Natural killer cell (primary cell): ENCODE data around the gene ABO. TPM values are rescaled to one million over a fixed set of nuclear protein-coding genes. Genes with fewer than 3 reads are reported as not detected.
"Not testable (repeated sequence)": the region's sequence is repeated elsewhere in the genome, so short reads cannot be mapped to it uniquely, and the experiment has no call there.

Experiments
- ATAC-seq, 3 donors: fragments of 150-1000 bp in 2 of 3; fragments of 200-7000 bp in 1 of 3; cut with Tn5 transposase; 1 replicate in 1 of 3; 2 replicates in 2 of 3; pipeline ENCODE4 v1.10.0; 2021; ENCODE audit warnings: mild to moderate bottlenecking in 2 of 3, moderate library complexity in 2 of 3
- DNase-seq, 2 donors: peaks; one replicate each; pipeline versions ENCODE4 v3.0.0 to v3.0.0-alpha.2; 2013 to 2021; ENCODE audit warnings: mixed read lengths in 1 of 2
- H3K27ac ChIP-seq: one replicate; pipeline ENCODE4 v1.5.1; 2013; ENCODE audit warnings: mild to moderate bottlenecking, low read length
- H3K27me3 ChIP-seq: one replicate; pipeline ENCODE4 v1.6.1; 2013; ENCODE audit warnings: low read length; ENCODE audit not compliant: control insufficient read depth, insufficient read depth
- H3K36me3 ChIP-seq: one replicate; pipeline ENCODE4 v1.6.1; 2013; ENCODE audit warnings: low read length; ENCODE audit not compliant: control insufficient read depth, insufficient read depth
- H3K4me1 ChIP-seq: one replicate; pipeline ENCODE4 v1.6.1; 2013; ENCODE audit warnings: low read length; ENCODE audit not compliant: control insufficient read depth, insufficient read depth
- H3K4me3 ChIP-seq: one replicate; pipeline ENCODE4 v1.5.1; 2013; ENCODE audit warnings: low read length
- H3K9me3 ChIP-seq: one replicate; pipeline ENCODE4 v1.6.1; 2013; ENCODE audit warnings: low read length; ENCODE audit not compliant: control insufficient read depth, insufficient read depth
- H3K27ac Mint-ChIP-seq, 2 donors: one replicate each; pipeline ENCODE4 v1.8.0; 2022; ENCODE audit warnings: mild to moderate bottlenecking in 2 of 2, mixed read lengths in 2 of 2, moderate library complexity in 1 of 2
- H3K27me3 Mint-ChIP-seq, 2 donors: one replicate each; pipeline ENCODE4 v1.8.0; 2022; ENCODE audit warnings: low read depth in 2 of 2, mixed read lengths in 2 of 2
- H3K36me3 Mint-ChIP-seq: one replicate; pipeline ENCODE4 v1.8.0; 2022; ENCODE audit warnings: mixed read lengths
- H3K4me1 Mint-ChIP-seq, 2 donors: one replicate each; pipeline ENCODE4 v1.8.0; 2022; ENCODE audit warnings: mixed read lengths in 2 of 2
- H3K4me3 Mint-ChIP-seq: one replicate; pipeline ENCODE4 v1.8.0; 2022; ENCODE audit warnings: mild to moderate bottlenecking, moderate library complexity, mixed read lengths
- H3K9me3 Mint-ChIP-seq, 2 donors: one replicate each; pipeline ENCODE4 v1.8.0; 2022; ENCODE audit warnings: mixed read lengths in 2 of 2
- WGBS: methylation state at CpG from one replicate; pipeline ENCODE4 v1.1.7; 2013; ENCODE audit warnings: missing lambda C conversion rate; ENCODE audit not compliant: insufficient coverage; 5-methylcytosine and 5-hydroxymethylcytosine counted together
- intact Hi-C: fragments of 100-400 bp; cut with micrococcal nuclease; formaldehyde crosslinking; loops from one replicate; pipeline ENCODE4 v1.14.2; 2022
- total RNA-seq, 4 donors: library from RNA; stranded (reverse); fragments of 120-200 nt in 1 of 4; gene quantifications; one replicate each; pipeline versions ENCODE4 v1.2.3 to v1.2.4, GENCODE V29; 2013 to 2022
- TF ChIP-seq, protein P1 (sequence below): fragments of 200-600 bp; IDR thresholded peaks from one replicate; pipeline ENCODE4 v1.8.0; 2022; ENCODE audit warnings: antibody characterized with exemption

Gene ABO
- total RNA-seq, 3 donors from 2014 or later (not counting 1 experiment from before 2014, with no cell fraction given), result 0.20 to 4.2 (median 0.56) TPM

DNA sequence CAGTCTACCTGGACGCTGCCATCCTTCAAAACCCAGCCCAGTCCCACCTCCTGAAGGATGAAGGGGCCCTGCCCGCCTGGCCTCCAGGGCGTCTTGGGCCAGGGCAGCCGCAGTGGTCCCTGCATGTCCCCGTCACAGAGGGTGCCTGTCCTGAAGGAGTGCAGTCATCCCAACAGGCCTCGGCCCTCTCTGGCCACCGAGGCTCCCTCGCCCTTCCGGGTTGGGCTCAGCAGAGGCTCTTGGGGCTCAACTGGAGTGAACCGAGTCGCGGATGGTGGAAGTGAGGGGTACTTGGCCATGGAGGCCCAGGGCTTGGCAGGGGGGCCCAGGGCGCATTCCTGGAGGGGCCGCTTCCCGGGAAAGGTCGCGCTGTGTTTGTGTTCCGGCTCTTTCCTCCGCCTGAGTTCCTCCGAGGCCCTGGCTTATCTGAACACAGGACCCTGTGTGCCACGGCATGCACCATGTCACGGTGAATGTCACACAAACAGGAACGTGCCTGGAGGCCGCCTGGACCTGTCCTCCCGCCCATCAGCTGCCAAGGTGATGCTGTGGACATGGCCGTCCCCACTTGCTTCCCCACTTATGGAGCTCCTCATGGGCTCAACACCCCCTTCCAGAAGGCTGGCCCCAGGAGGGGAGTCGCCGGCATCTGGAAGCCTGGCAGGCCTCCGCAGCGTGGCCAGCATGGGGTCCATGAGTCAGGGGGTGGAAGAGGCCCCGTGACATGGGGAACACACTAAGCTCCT lies 40.3 kb downstream of the ABO start:
- Mint-ChIP-seq H3K27me3 (peaks cover 0 to 14% of the 10 kb centered on the region in 2 donors), H3K27ac (no peak overlapping the region), H3K9me3 (no peaks in the 10 kb centered on the region), H3K4me3 (no peak overlapping the region), H3K4me1 (peaks cover 5 to 6% of the 10 kb centered on the region in 2 donors), H3K36me3 (no peaks in the 10 kb centered on the region)
- Histone ChIP-seq H3K27me3 (peaks cover 4% of the 10 kb centered on the region), H3K4me1 (peaks cover 13% of the 10 kb centered on the region), H3K27ac (no peak overlapping the region), H3K4me3 (no peak overlapping the region), H3K9me3 (no peaks in the 10 kb centered on the region), H3K36me3 (no peaks in the 10 kb centered on the region)
- WGBS, result 93% methylated on average over 31 of the region's 31 CpGs
- intact Hi-C loops, result no loop called here
- ATAC-seq (no peak), DNase-seq (no peak)
- TF ChIP-seq, protein P1, sequence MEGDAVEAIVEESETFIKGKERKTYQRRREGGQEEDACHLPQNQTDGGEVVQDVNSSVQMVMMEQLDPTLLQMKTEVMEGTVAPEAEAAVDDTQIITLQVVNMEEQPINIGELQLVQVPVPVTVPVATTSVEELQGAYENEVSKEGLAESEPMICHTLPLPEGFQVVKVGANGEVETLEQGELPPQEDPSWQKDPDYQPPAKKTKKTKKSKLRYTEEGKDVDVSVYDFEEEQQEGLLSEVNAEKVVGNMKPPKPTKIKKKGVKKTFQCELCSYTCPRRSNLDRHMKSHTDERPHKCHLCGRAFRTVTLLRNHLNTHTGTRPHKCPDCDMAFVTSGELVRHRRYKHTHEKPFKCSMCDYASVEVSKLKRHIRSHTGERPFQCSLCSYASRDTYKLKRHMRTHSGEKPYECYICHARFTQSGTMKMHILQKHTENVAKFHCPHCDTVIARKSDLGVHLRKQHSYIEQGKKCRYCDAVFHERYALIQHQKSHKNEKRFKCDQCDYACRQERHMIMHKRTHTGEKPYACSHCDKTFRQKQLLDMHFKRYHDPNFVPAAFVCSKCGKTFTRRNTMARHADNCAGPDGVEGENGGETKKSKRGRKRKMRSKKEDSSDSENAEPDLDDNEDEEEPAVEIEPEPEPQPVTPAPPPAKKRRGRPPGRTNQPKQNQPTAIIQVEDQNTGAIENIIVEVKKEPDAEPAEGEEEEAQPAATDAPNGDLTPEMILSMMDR, result no peak

DNA sequence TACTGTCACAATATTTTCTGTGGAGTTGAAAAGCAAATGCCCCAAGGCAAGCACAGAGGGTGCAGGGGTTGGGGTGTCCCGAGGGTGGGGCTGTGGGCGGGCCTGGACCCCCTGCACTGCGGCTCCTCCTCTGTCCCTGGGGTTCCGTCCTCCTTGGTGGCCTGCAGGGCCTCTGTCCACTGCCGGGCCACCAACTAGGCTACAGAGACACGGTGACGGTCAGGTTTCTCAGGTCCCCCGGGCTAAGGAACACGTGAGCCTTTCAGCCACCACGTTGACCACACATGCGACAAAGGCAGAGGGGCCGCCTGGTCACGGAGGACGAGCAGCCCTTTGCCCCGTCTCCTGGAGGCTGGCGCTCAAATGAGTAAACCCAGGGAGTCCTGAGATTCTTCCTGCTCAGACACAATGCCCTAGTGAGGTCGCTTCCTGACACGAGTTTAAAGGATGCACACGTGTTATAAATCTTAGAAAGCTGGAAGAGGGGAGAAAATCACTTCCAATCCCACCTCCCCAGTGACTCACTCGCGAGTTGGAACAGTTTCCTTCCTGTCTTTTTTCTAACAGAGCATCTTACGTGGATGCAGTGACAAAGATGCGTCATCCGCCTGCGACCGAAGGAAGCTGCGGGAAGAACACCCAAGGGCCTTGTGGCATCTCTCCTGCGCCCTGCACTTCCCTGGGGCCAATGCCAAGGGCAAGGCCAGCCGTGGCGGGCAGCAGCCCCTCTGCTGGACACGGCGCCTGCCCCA lies 41.1 kb downstream of the ABO start:
- Mint-ChIP-seq H3K4me3 (no peak overlapping the region), H3K27me3 (peaks cover 0 to 11% of the 10 kb centered on the region in 2 donors), H3K9me3 (no peaks in the 10 kb centered on the region), H3K27ac (no peak overlapping the region), H3K36me3 (no peaks in the 10 kb centered on the region), H3K4me1 (peaks cover 0 to 1% of the 10 kb centered on the region in 2 donors)
- Histone ChIP-seq H3K27ac (no peak overlapping the region), H3K27me3 (peaks cover 1% of the 10 kb centered on the region), H3K4me3 (no peak overlapping the region), H3K36me3 (no peaks in the 10 kb centered on the region), H3K9me3 (no peaks in the 10 kb centered on the region), H3K4me1 (peaks cover 8% of the 10 kb centered on the region)
- 89% methylated on average over 32 of the region's 32 CpGs for WGBS
- TF ChIP-seq, protein P1, result no peak
- ATAC-seq, result no peak
- no peak for DNase-seq
- intact Hi-C loops, result no loop called here

DNA sequence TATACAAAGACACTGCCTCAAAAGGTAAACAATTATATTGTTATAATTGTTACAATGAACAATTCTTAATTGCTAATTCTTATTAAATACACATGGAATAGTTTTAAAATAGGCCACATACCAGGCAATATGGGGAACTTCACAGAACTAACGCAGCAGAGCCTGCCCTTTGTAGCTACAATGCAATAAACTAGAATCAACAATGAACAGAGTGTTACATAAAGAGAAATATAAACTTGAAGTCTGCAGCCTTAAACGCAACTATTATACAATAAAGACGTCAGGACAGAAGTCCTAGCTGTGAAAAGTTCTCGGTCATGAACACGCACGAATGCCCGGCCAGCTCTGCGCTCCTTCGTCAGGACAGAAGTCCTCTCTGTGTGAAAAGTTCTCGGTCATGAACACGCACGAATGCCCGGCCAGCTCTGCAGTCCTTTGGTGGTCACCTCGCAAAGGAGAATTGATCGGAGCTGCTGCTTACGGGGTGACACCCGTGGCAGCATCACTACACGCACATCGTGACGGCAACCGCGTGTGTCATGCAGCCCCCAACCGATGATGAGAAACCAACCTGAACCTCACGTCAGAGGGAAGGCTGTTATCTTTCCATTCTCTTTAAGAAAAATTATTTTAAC lies 43.0 kb downstream of the ABO start:
- H3K4me3 ChIP-seq, H3K4me1 Mint-ChIP-seq, H3K36me3 Mint-ChIP-seq, intact Hi-C loops, H3K27ac Mint-ChIP-seq, H3K27me3 Mint-ChIP-seq, H3K4me1 ChIP-seq, H3K27ac ChIP-seq, H3K9me3 ChIP-seq, H3K4me3 Mint-ChIP-seq, H3K9me3 Mint-ChIP-seq, H3K36me3 ChIP-seq, H3K27me3 ChIP-seq, DNase-seq, ATAC-seq: not testable (repeated sequence)
- WGBS, result 93% methylated on average over 24 of the region's 24 CpGs

DNA sequence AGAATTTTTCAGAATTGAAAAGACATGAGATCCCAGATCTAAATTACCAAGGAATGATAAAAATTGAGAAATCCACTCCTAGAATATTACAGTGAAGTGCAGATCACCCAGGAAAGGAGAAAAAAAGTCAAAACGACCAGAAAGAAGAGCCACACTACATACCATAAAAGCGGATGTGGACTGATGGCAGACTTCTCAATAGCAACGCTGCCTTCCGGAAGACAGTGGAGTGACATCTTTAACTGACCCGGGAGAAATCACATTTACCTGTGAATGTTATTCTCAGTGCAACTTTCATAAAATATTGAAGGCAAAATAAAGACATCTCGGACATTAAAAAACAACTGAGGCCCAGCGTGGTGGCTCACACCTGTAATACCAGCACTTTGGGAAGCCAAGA lies 44.5 kb downstream of the ABO start:
- H3K27me3 ChIP-seq, H3K9me3 ChIP-seq, H3K27ac ChIP-seq, DNase-seq, ATAC-seq, H3K9me3 Mint-ChIP-seq, H3K36me3 Mint-ChIP-seq, H3K27ac Mint-ChIP-seq, H3K36me3 ChIP-seq, H3K27me3 Mint-ChIP-seq, H3K4me1 Mint-ChIP-seq, H3K4me3 Mint-ChIP-seq, intact Hi-C loops, H3K4me1 ChIP-seq, H3K4me3 ChIP-seq: not testable (repeated sequence)
- WGBS, result 89% methylated on average over 7 of the region's 7 CpGs
